GM13976 (cell line): ENCODE results near the gene SPAG17.

Experiments
- DNase-seq: peaks from one replicate; pipeline ENCODE4 v3.0.0; 2012; ENCODE audit warnings: low spot score
- CTCF ChIP-seq: IDR thresholded peaks from 2 replicates; pipeline ENCODE4 v1.5.1; 2012; ENCODE audit warnings: borderline replicate concordance, mild to moderate bottlenecking; ENCODE audit not compliant: insufficient read depth; ENCODE audit errors: extremely low read depth, missing control alignments, control extremely low read depth
- in situ Hi-C: fragments of 300-500 bp; cut with MboI; formaldehyde crosslinking; loops from one replicate; pipeline ENCODE4 v1.12.0; 2022; ENCODE audit warnings: low sequenced_read_pairs, mixed read lengths, inconsistent platforms; ENCODE audit not compliant: unreplicated experiment

The SPAG17 gene

GRCh38 chr1:117981455-117982192 is 203.4 kb downstream of the SPAG17 start:
- no peak for DNase-seq
- no peak for TF ChIP-seq CTCF
- in situ Hi-C loops: no loop called here

- no peak for DNase-seq
- no peak for TF ChIP-seq CTCF
- in situ Hi-C loops: no loop called here
Observed at GRCh38 chr1:117976381-117976780, 208.6 kb downstream of the SPAG17 start.

DNA sequence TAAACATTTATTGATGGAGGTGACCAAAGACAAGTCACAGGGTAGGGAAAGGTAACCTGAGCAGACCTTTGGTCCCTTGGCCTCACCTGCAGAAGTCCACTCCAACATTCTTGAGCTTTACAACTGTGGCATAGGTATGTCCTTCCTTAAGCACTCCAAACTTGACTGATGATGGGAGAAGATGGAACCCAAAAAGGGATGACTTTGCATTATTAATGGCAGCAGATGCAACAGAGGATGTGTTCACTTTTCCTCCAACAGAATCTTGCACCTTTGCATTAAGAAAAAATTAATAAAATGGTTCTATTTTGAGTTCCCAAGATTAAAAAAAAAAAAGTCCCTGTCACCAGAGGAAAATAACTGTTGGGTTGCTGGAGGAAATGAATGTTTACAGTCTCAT is 213.3 kb downstream of the SPAG17 start:
- no peak for DNase-seq
- in situ Hi-C loops: no loop called here
- TF ChIP-seq CTCF: no peak

GRCh38 chr1:117970252-117970651 is 214.8 kb downstream of the SPAG17 start:
- no peak for TF ChIP-seq CTCF
- no peak for DNase-seq
- in situ Hi-C loops: no loop called here

DNA sequence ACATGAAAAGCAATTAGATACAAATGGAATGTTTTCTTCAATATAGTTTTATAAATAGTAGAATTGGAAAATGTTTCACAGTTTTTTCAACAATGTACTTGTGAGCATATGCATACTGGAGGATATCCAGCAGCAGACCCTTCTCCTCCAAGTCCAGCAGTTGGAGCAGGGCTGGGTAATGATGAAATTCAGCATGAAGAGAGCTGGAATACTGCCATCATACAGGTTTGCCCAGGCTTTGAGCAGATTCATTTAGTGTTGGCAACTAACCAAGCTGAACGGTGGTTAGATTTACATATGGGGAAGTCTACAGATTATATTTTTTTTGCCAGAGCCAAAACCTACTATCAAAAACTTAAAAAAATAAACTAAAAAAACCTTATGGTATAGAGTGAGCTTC is 217.1 kb downstream of the SPAG17 start:
- no peak for DNase-seq
- TF ChIP-seq CTCF: no peak
- in situ Hi-C loops: no loop called here

- TF ChIP-seq CTCF: no peak
- in situ Hi-C loops: no loop called here
- DNase-seq: no peak
Observed at GRCh38 chr1:117967477-117967876, 217.6 kb downstream of the SPAG17 start.

- DNase-seq: no peak
- in situ Hi-C loops: no loop called here
- TF ChIP-seq CTCF: no peak
Observed at GRCh38 chr1:117964290-117965038, 220.6 kb downstream of the SPAG17 start.
